Measurements from ENCODE around the gene ANG.

DNA sequence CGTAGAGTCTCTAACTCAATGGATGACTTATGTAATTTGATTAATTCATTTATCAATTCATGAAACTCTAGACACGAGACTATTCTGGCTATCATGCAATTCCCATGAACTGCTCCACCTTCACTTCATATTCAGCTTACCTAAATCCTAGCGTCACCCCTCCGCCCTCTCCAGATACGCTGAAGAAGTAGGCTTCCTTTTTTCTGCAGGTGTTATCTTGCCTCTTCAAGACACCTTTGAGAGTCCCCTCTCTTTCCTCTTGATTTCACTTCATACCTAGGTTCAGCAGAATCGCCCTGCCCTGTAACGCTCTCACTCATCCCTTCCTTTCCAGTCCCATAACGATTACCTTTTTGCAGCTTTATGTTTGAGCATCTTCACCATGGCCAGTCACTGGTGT, 8.2 kb upstream of the ANG start:
- TF ChIP-seq, protein P1, sequence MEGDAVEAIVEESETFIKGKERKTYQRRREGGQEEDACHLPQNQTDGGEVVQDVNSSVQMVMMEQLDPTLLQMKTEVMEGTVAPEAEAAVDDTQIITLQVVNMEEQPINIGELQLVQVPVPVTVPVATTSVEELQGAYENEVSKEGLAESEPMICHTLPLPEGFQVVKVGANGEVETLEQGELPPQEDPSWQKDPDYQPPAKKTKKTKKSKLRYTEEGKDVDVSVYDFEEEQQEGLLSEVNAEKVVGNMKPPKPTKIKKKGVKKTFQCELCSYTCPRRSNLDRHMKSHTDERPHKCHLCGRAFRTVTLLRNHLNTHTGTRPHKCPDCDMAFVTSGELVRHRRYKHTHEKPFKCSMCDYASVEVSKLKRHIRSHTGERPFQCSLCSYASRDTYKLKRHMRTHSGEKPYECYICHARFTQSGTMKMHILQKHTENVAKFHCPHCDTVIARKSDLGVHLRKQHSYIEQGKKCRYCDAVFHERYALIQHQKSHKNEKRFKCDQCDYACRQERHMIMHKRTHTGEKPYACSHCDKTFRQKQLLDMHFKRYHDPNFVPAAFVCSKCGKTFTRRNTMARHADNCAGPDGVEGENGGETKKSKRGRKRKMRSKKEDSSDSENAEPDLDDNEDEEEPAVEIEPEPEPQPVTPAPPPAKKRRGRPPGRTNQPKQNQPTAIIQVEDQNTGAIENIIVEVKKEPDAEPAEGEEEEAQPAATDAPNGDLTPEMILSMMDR (IDR thresholded peaks at IDR 0.05) = no peak
- no peak for TF ChIP-seq POLR2A (IDR thresholded peaks at IDR 0.05)

All from right lobe of liver (tissue), 4 donors.